Stimulated activated CD4-positive, alpha-beta T cell treated with anti-CD3 and anti-CD28 coated beads, Interleukin-2, amount 100 ng/mL, for 24 hours (primary cell): ENCODE measurements around the gene OMP.

Experiments
- DNase-seq, 2 donors: peaks; one replicate each; pipeline ENCODE4 v3.0.0-alpha.2; 2020

The OMP gene

GRCh38 chr11:77108436-77108835 lies 5.8 kb downstream of the OMP start:
- no peak for DNase-seq

DNA sequence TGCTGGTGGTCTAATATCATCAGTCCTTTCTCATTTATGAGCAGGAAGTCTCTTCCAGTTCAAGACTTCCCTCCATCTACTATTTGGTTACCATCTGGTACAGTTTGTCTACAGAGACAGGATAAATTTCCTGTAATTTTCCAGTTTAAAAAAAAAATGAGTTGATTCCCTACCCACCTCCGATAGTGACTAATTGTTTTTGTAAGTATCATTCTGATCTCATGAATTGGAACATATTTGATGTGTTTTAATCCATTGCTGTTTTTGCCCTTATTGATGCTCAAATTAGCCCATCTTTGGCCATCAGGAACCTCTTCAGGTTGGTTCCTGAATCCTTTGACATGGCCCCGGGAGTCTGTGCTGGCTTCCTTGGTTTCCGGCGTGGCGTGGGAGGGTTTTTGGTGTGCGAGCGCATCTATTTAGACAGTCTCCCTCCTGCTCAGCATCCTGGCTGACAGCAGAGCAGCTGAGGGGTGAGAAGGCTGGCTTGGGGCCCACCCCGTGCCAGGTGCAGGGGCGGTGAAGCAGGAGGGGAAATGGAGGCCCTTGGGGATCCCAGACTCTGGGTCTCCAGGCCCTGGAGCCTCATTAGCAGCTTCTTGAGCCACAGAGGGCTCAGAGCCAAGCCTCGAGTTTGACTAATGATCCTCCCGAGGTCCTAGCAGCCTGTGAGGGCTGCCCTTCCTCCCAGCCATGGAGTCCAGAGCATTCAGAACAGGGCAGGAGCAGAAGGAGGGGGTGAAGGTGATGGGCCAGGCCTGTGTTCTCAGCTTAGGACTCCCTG lies 6.8 kb downstream of the OMP start:
- DNase-seq: no peak

- no peak for DNase-seq
Observed at GRCh38 chr11:77110836-77111235, 8.2 kb downstream of the OMP start.

DNA sequence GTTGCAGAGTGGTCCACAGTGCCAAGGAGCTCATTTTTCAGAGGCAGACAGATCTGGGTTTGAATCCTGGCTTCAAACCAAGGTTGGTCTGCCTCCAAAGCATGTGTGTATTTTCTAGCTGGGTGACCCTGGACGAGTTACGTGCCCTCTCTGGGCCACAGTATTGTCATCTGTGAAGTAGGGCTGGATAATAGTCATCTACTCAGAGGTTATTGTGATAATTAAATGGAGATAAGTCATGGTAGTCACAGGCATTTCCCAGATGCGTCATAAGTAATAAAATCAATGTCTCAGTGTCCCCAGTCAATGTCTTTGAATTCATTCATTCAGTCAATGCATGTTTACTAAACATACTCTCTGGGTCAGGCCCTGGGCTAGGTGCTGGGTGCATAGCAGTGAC lies 8.6 kb downstream of the OMP start:
- no peak for DNase-seq

- DNase-seq: no peak
Observed at GRCh38 chr11:77111946-77112345, 9.3 kb downstream of the OMP start.

GRCh38 chr11:77112641-77113381 lies 10.2 kb downstream of the OMP start:
- no peak for DNase-seq

DNA sequence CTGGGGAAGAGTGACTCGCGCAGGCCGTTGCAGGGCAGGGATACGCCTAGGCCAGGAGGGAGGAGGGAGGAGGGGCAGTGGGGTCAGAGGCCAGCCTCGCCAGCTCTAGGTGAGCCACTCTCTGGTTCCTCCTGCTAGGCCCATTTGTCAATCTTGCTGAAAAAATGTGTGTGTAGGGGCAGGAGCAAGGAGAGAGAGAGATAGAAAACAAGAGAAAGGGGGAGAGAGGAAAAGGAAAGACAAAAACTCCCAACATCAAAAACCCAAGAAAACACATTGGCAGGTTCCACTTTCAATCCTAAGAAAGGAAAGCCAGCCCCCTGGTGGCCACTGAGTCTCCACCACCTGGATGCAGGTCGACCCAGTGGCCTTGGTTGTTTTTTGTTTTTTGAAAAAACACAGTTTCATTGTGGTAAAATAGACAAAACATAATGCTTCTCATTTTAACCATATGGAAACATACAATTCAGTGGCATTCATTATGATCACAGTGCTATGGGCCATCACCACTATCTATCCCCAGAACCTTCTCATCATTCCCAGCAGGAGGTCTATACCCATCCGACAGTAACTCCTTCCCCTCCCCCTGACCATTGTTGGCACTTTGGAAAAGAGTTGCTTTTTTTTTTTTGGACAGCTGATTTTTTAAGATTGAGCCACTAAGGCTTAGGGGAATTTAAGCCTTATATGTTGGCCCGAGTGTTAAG lies 10.9 kb downstream of the OMP start:
- peak in 1 of 2 donors; percentile 37 for DNase-seq

GRCh38 chr11:77114089-77114463 lies 11.4 kb downstream of the OMP start:
- DNase-seq: no peak

DNA sequence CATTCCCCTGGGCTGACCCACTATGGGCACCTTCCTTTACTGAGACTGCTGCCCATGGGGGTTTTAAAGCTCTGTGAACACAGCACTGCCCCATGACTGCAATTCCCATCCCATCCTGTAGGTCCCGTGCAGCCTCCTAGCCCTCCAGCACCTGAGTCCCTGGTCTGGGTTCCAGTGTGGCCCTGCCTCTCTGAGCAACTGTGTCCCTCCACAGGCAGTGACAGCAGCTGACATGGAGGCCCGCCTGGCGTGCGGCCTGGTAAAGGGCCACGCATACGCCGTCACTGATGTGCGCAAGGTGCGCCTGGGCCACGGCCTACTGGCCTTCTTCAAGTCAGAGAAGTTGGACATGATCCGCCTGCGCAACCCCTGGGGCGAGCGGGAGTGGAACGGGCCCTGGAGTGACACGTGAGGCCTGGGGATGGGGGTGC lies 12.6 kb downstream of the OMP start:
- DNase-seq: no peak

DNA sequence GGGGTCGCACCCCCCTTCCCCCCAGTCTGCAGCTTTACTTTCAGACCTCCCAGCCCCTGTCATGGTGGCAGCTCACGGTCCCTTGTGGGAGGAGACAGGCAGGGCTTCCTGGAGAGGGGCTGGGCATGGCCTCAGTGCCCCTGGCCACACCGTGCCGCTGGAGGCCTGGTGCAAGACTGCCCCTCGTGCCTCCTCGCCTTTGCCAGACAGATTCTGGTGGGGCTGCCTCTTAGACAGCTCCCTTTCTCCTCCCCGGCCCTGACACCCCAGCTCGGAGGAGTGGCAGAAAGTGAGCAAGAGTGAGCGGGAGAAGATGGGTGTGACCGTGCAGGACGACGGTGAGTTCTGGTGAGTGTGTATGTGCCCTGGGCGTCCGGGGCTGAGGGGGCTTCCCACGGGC lies 13.3 kb downstream of the OMP start:
- DNase-seq: no peak

DNA sequence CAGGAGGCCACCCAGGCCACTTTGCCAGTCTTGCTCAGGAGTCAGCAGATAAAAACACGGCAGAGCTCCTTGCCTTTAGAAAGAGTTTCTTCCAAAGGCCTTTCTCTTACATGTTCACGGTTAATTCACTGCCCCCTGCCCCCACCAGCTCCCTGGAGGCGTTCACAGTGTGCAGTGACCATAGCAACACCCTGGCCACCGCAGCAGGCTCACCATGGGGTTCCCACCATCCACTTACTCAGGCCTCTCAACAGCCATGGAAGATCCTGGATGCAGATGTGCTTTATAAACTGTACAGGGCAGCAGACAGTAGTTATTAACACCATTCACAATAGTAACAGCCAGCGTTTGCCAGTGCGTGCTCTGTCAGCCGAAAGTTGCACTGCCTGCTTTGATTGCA lies 14.9 kb downstream of the OMP start:
- no peak for DNase-seq

DNA sequence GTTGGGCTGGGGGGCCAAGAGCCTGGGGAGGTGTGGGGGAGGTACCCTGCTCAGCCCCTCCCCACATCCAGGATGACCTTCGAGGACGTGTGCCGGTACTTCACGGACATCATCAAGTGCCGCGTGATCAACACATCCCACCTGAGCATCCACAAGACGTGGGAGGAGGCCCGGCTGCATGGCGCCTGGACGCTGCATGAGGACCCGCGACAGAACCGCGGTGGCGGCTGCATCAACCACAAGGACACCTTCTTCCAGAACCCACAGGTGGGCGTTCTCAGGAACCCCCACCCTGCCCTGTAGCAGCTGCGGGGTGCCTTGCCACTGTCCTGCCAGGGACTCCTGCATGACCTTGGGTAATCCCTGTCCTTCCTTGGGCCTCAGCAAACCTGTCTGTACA lies 15.4 kb downstream of the OMP start:
- DNase-seq: no peak

- no peak for DNase-seq
Observed at GRCh38 chr11:77118971-77119370, 16.3 kb downstream of the OMP start.

- DNase-seq: no peak
Observed at GRCh38 chr11:77119531-77119936, 16.9 kb downstream of the OMP start.

GRCh38 chr11:77120571-77120970 lies 17.9 kb downstream of the OMP start:
- no peak for DNase-seq

DNA sequence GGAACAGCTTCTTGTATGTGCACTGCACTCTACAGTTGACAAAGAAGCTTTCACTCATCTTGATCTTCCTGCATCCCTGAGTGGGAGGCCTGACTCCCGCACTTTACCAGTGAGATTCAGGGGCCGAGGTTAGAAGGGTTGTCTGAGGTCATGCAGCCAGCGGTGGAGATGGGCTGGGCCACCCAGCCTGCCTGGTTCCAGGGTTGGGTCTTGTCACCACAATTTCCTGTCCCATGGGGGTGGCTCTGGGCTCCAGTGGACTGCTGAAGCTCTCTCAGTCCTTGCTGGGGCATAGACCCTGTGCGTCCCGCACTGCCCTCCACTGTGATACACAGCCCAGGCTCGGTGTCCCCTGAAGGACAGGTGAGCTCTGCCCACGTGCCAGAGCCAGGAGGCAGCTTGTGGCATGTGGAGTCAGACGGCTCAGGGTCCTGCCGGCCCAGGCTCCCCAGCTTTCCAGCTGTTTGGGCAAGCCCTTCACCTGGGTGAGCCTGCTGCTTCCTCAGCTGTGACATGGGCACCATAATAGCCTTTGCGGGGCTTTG lies 18.5 kb downstream of the OMP start:
- DNase-seq: no peak

DNA sequence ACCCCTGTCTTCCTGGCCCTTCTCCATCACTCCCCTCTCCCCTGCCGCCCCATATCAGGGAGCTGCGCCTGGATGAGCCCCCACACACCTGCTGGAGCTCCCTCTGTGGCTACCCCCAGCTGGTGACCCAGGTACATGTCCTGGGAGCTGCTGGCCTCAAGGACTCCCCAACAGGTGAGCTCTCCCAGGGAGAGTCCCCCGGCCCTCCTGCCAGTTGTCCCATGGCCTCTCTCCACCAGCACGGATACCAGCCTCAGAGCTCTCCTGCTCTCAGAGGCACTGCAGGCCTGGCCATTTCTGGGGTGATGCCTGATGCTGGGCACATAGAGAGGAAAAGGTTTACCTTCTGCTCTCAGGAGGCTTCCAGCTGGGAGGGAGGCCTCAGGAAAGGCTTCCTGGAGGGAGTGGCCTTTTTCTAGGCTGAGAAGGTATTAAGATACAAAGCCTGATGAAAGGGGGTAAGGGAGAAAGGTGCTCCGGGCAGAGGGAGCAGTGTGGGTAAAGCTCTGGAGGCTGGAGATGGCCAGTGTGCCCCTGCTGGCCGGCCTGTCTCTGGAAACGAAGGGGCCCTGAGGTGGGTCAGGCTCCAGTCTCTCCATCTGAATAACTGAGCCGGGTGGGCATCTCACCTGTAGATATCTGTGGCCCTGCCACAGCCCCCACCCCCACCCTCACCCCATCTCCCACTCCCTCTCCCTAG lies 19.4 kb downstream of the OMP start:
- no peak for DNase-seq

DNA sequence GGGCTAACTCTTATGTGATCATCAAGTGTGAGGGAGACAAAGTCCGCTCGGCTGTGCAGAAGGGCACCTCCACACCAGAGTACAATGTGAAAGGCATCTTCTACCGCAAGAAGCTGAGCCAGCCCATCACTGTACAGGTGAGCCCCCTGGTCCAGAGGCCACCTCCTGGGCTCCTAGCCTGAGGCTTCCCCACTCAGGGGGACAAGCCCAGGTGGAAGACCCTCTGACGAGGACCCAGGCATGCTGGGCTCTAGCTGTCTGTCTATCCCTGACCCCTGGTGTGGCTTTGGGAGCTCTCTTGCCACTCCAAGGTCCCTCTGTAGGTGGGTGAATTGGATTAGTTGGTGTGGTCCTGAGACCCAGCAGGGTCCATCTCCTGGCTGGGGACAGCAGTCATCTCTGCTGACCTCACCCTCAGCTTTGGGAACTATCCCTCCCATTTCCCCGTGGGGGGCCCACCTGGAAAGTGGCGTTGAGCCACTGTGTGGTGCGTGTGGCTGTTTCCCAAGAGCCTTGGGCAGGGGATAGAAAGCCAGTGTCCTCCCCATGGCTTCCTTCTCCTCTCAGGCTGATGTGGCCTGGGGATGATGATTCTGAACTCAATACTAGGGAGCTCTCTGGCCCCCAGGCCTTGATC lies 20.1 kb downstream of the OMP start:
- no peak for DNase-seq

GRCh38 chr11:77123591-77123990 lies 21.0 kb downstream of the OMP start:
- DNase-seq: no peak

- DNase-seq: no peak
Observed at GRCh38 chr11:77124041-77124440, 21.4 kb downstream of the OMP start.

DNA sequence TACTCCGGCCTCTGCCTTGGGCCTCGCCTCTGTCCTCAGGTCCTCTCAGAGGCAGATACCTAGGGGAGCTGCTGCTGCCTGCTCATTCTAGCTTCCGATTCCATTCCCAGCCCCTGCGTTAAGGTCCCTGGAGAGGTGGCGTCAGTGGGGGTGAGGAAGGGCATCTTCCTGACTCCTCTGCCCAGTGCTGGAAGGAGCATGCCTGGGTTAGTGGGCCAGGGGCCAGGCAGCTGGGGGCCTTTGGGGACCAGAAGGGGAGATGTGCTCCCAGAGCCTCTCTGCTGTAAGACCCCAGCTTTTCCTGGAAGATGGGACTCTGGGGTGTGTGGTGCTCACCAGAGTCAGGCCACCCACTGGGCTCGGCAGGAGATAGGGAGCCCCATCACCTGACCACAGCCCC lies 21.8 kb downstream of the OMP start:
- no peak for DNase-seq

- DNase-seq: no peak
Observed at GRCh38 chr11:77125191-77125590, 22.6 kb downstream of the OMP start.
